HepG2 (cell line): ENCODE data around the gene TFEB. TPM values are rescaled to one million over a fixed set of nuclear protein-coding genes. Genes with fewer than 3 reads are reported as not detected.

Experiments
- ATF5 ChIP-seq: sonication (generic); formaldehyde crosslinking; IDR thresholded peaks from 2 replicates; pipeline ENCODE4 v1.4.0; 2020; ENCODE audit warnings: mild to moderate bottlenecking, low read depth, missing genetic modification reagents
- GFI1 ChIP-seq: sonication (generic); formaldehyde crosslinking; IDR thresholded peaks from 2 replicates; pipeline ENCODE4 v1.5.0; 2020; ENCODE audit warnings: missing genetic modification reagents, mild to moderate bottlenecking, borderline replicate concordance
- HDAC6 ChIP-seq: fragments of 200-600 bp; sonication (generic); IDR thresholded peaks from 2 replicates; pipeline ENCODE4 v1.7.0; 2017; ENCODE audit warnings: mild to moderate bottlenecking, antibody characterized with exemption, low read length, low read depth
- KAT7 ChIP-seq: IDR thresholded peaks from 2 replicates; pipeline ENCODE4 v1.6.1; 2018; ENCODE audit warnings: borderline replicate concordance, missing compliant biosample characterization
- KLF13 ChIP-seq: sonication (generic); formaldehyde crosslinking; IDR thresholded peaks from 2 replicates; pipeline ENCODE4 v1.4.0; 2020; ENCODE audit warnings: mild to moderate bottlenecking, missing genetic modification reagents
- MEF2D ChIP-seq: sonication (generic); formaldehyde crosslinking; IDR thresholded peaks from 2 replicates; pipeline ENCODE4 v1.5.1; 2020; ENCODE audit warnings: mild to moderate bottlenecking, missing genetic modification reagents
- NR2C2 ChIP-seq: sonication (generic); formaldehyde crosslinking; IDR thresholded peaks from 2 replicates; pipeline ENCODE4 v1.4.0; 2020; ENCODE audit warnings: missing genetic modification reagents, mild to moderate bottlenecking, moderate library complexity, borderline replicate concordance
- POGK ChIP-seq: sonication (generic); formaldehyde crosslinking; conservative IDR thresholded peaks from 2 replicates; pipeline ENCODE4 v1.8.0; 2022; ENCODE audit warnings: mild to moderate bottlenecking, moderate library complexity, missing genetic modification reagents
- RBAK ChIP-seq: sonication (generic); formaldehyde crosslinking; IDR thresholded peaks from 2 replicates; pipeline ENCODE4 v1.5.1; 2020; ENCODE audit warnings: mild to moderate bottlenecking, missing genetic modification reagents
- RORA ChIP-seq: sonication (generic); formaldehyde crosslinking; IDR thresholded peaks from 2 replicates; pipeline ENCODE4 v1.5.0; 2020; ENCODE audit warnings: mild to moderate bottlenecking, missing genetic modification reagents, moderate library complexity
- SMARCE1 ChIP-seq: fragments of 450-650 bp; IDR thresholded peaks from 2 replicates; pipeline ENCODE4 v1.6.1; 2017; ENCODE audit warnings: borderline replicate concordance
- SSRP1 ChIP-seq: IDR thresholded peaks from 2 replicates; pipeline ENCODE4 v1.6.1; 2016; ENCODE audit warnings: control low read depth
- ZFP1 ChIP-seq: IDR thresholded peaks from 2 replicates; pipeline ENCODE4 v1.6.1; 2016
- ZNF12 ChIP-seq: sonication (generic); formaldehyde crosslinking; IDR thresholded peaks from 2 replicates; pipeline ENCODE4 v1.5.0; 2020; ENCODE audit warnings: missing genetic modification reagents
- ZNF17 ChIP-seq: sonication (generic); formaldehyde crosslinking; IDR thresholded peaks from 2 replicates; pipeline ENCODE4 v1.5.0; 2020; ENCODE audit warnings: mild to moderate bottlenecking, missing genetic modification reagents
- ZNF263 ChIP-seq: sonication (generic); formaldehyde crosslinking; IDR thresholded peaks from 2 replicates; pipeline ENCODE4 v1.4.0; 2020; ENCODE audit warnings: missing genetic modification reagents
- ZNF577 ChIP-seq: sonication (generic); formaldehyde crosslinking; IDR thresholded peaks from 2 replicates; pipeline ENCODE4 v1.4.0; 2020; ENCODE audit warnings: mild to moderate bottlenecking, low read depth, missing genetic modification reagents, borderline replicate concordance
- ZNF691 ChIP-seq: sonication (generic); formaldehyde crosslinking; IDR thresholded peaks from 2 replicates; pipeline ENCODE4 v1.4.0; 2020; ENCODE audit warnings: missing genetic modification reagents, low read depth, mild to moderate bottlenecking, borderline replicate concordance
- ZNF709 ChIP-seq: sonication (generic); formaldehyde crosslinking; IDR thresholded peaks from 2 replicates; pipeline ENCODE4 v1.5.0; 2020; ENCODE audit warnings: mild to moderate bottlenecking, missing genetic modification reagents
- ZSCAN20 ChIP-seq: sonication (generic); formaldehyde crosslinking; IDR thresholded peaks from 2 replicates; pipeline ENCODE4 v1.4.0; 2020; ENCODE audit warnings: missing genetic modification reagents, mild to moderate bottlenecking, borderline replicate concordance
- ZSCAN9 ChIP-seq: IDR thresholded peaks from 2 replicates; pipeline ENCODE4 v1.6.1; 2016; ENCODE audit warnings: borderline replicate concordance
- polyA plus RNA-seq, 8 experiments: library from polyadenylated mRNA; depleted of rRNA in 3 of 8; stranded (reverse) in 7 of 8; unstranded in 1 of 8; fragments of >200 nt; fragmentation: Illumina TruSeq in 4 of 8; extraction: Trizol in 4 of 8; gene quantifications; 2 replicates each; pipeline versions ENCODE4 v1.2.1 to v1.2.3, GENCODE V29; 2011 to 2016; ENCODE audit warnings: low read depth in 4 of 8, missing spikeins in 1 of 8, mixed read lengths in 1 of 8; ENCODE audit not compliant: insufficient read depth in 1 of 8
- total RNA-seq, 5 experiments: library from RNA; depleted of rRNA; stranded (reverse); fragments of >200 nt; fragmentation: Illumina TruSeq; extraction: Trizol; gene quantifications; 2 replicates each; pipeline ENCODE4 v1.2.3, GENCODE V29; 2016; ENCODE audit warnings: low read depth in 1 of 5
- TF ChIP-seq, protein P1 (sequence below): sonication (generic); formaldehyde crosslinking; IDR thresholded peaks from 2 replicates; pipeline ENCODE4 v1.5.0; 2020; ENCODE audit warnings: mild to moderate bottlenecking, missing genetic modification reagents, moderate library complexity
- TF ChIP-seq, protein P2 (sequence below): sonication (generic); formaldehyde crosslinking; conservative IDR thresholded peaks from 2 replicates; pipeline ENCODE4 v1.4.0; 2020; ENCODE audit warnings: missing genetic modification reagents

The TFEB gene
- total and polyA plus RNA-seq, 2 of the 13 experiments (the other 11 are each of a cell fraction or from before 2014, with no cell fraction given): 13.3 to 18.7 TPM

DNA sequence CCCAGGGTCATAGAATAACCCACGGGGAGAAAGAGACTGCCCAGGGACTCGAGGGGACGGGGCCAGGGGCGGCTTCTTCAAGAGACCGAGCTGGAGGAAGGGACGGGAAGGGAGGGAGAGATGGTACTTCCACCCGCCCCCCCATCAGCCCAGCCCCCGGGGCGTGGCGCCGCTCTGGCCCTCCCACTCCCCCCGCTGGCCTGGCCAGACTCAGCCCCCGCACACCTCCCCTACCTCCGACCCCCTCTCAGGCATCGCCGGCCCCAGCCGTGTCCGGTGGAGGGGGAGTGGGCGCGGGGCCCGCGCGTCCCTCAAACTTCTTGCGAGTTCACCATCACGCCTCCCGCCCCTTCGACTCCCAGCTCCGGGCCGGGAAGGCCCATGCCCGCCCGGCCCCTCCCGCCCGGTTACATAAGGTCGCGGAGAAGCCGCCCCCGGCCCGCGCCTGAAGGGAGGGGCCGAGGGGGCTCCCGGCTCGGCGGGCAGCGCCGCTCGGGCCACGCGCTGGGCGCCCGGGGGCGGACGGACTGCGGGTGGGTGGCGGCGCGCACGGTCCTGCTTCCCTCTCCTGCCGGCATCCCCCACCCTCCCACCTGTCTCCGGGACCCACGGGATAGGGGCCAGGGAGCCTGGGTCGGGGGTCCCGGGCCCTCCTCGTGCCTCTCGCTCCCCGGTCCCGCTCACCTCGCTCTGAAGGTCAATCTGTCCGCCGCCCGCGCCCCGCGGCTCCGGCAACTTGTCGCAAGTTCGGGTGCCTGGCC, 562 bp downstream of the TFEB start (continued):
- 0 out of 2 replicates have a peak, but pooled peaks have one; percentile 11 for TF ChIP-seq ATF5 (CRISPR knock-in tag)
- no peak for TF ChIP-seq NR2C2 (CRISPR knock-in tag)
- TF ChIP-seq SMARCE1: no peak
- no peak for TF ChIP-seq ZFP1
- TF ChIP-seq ZNF709 (CRISPR knock-in tag): no peak
- TF ChIP-seq, protein P1, sequence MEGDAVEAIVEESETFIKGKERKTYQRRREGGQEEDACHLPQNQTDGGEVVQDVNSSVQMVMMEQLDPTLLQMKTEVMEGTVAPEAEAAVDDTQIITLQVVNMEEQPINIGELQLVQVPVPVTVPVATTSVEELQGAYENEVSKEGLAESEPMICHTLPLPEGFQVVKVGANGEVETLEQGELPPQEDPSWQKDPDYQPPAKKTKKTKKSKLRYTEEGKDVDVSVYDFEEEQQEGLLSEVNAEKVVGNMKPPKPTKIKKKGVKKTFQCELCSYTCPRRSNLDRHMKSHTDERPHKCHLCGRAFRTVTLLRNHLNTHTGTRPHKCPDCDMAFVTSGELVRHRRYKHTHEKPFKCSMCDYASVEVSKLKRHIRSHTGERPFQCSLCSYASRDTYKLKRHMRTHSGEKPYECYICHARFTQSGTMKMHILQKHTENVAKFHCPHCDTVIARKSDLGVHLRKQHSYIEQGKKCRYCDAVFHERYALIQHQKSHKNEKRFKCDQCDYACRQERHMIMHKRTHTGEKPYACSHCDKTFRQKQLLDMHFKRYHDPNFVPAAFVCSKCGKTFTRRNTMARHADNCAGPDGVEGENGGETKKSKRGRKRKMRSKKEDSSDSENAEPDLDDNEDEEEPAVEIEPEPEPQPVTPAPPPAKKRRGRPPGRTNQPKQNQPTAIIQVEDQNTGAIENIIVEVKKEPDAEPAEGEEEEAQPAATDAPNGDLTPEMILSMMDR (CRISPR knock-in tag): peak; percentile 24; the same call in 1 of the 2 replicates
- TF ChIP-seq ZSCAN9 (CRISPR knock-in tag): no peak
- TF ChIP-seq ZNF12 (CRISPR knock-in tag): no peak
- TF ChIP-seq ZNF263 (CRISPR knock-in tag): no peak
- no peak for TF ChIP-seq HDAC6
- no peak for TF ChIP-seq ZSCAN20 (CRISPR knock-in tag)
- no peak for TF ChIP-seq KLF13 (CRISPR knock-in tag)
- TF ChIP-seq MEF2D (CRISPR knock-in tag): 0 out of 2 replicates have a peak, but pooled peaks have one; percentile 28
- no peak for TF ChIP-seq RORA (CRISPR knock-in tag)
- TF ChIP-seq POGK (CRISPR knock-in tag): 0 out of 2 replicates have a peak, but pooled peaks have one; percentile 28
- 0 out of 2 replicates have a peak, but pooled peaks have one; percentile 16 for TF ChIP-seq KAT7 (CRISPR knock-in tag)
- TF ChIP-seq, protein P2, sequence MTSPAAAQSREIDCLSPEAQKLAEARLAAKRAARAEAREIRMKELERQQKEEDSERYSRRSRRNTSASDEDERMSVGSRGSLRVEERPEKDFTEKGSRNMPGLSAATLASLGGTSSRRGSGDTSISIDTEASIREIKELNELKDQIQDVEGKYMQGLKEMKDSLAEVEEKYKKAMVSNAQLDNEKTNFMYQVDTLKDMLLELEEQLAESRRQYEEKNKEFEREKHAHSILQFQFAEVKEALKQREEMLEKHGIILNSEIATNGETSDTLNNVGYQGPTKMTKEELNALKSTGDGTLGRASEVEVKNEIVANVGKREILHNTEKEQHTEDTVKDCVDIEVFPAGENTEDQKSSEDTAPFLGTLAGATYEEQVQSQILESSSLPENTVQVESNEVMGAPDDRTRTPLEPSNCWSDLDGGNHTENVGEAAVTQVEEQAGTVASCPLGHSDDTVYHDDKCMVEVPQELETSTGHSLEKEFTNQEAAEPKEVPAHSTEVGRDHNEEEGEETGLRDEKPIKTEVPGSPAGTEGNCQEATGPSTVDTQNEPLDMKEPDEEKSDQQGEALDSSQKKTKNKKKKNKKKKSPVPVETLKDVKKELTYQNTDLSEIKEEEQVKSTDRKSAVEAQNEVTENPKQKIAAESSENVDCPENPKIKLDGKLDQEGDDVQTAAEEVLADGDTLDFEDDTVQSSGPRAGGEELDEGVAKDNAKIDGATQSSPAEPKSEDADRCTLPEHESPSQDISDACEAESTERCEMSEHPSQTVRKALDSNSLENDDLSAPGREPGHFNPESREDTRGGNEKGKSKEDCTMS (CRISPR knock-in tag): no peak
- no peak for TF ChIP-seq ZNF577 (CRISPR knock-in tag)
- TF ChIP-seq ZNF17 (CRISPR knock-in tag): no peak
- TF ChIP-seq ZNF691 (CRISPR knock-in tag): no peak; the same call in 1 of the 2 replicates
- TF ChIP-seq SSRP1 (CRISPR knock-in tag): no peak
- TF ChIP-seq RBAK (CRISPR knock-in tag): no peak
- peak; percentile 46; the same call in 1 of the 2 replicates for TF ChIP-seq GFI1
